GM12892 (cell line): ENCODE data around the gene TAF8.
A peak's percentile ranks its signal among the peaks of the same experiment; 100 is the strongest.

ENCODE experiments used
- DNase-seq: peaks from one replicate; pipeline ENCODE4 v3.0.0; 2011; ENCODE audit not compliant: insufficient read length
- FAIRE-seq: peaks from 2 replicates; lab custom pipeline; 2011; peaks lifted over from hg19 to GRCh38; lab: Jason Lieb, UNC
- POLR2A ChIP-seq: IDR thresholded peaks from 2 replicates; pipeline ENCODE4 v1.6.1; 2011; ENCODE audit warnings: low read depth, low read length, control low read depth
- POLR2AphosphoS5 ChIP-seq: IDR thresholded peaks from 2 replicates; pipeline ENCODE4 v1.6.1; 2011; ENCODE audit warnings: low read depth, low read length, control low read depth
- TAF1 ChIP-seq: IDR thresholded peaks from 2 replicates; pipeline ENCODE4 v1.6.1; 2011; ENCODE audit warnings: low read depth, mild to moderate bottlenecking, control low read depth, low read length, borderline replicate concordance

TAF8 gene

GRCh38 chr6:42124223-42124836, 74.0 kb downstream of the TAF8 start:
- no peak for FAIRE-seq
- no peak for DNase-seq
- no peak for TF ChIP-seq POLR2AphosphoS5
- no peak for TF ChIP-seq POLR2A
- TF ChIP-seq TAF1 = no peak

- FAIRE-seq = no peak
- no peak for DNase-seq
Observed at GRCh38 chr6:42125231-42125630, 74.9 kb downstream of the TAF8 start.

GRCh38 chr6:42125663-42126062, 75.3 kb downstream of the TAF8 start:
- DNase-seq = no peak
- no peak for FAIRE-seq
- no peak for TF ChIP-seq POLR2AphosphoS5
- TF ChIP-seq TAF1 = no peak
- TF ChIP-seq POLR2A = no peak

More at GRCh38 chr6:42125231-42125630, 74.9 kb downstream of the TAF8 start:
- TF ChIP-seq POLR2A = no peak

GRCh38 chr6:42128460-42129359, 78.4 kb downstream of the TAF8 start:
- no peak for DNase-seq
- FAIRE-seq = no peak
- TF ChIP-seq POLR2A (no peak), POLR2AphosphoS5 (no peak), TAF1 (no peak)

- no peak for FAIRE-seq
- DNase-seq = no peak
- TF ChIP-seq POLR2A = no peak
- TF ChIP-seq POLR2AphosphoS5 = no peak
- TF ChIP-seq TAF1 = no peak
Observed at GRCh38 chr6:42129360-42129676, 79.0 kb downstream of the TAF8 start.

GRCh38 chr6:42131531-42131930, 81.2 kb downstream of the TAF8 start:
- TF ChIP-seq TAF1 (no peak), POLR2A (no peak), POLR2AphosphoS5 (no peak)
- DNase-seq = no peak
- no peak for FAIRE-seq

GRCh38 chr6:42133926-42134325, 83.6 kb downstream of the TAF8 start:
- DNase-seq = no peak
- TF ChIP-seq POLR2A (no peak), POLR2AphosphoS5 (no peak), TAF1 (no peak)
- no peak for FAIRE-seq

GRCh38 chr6:42135161-42135560, 84.8 kb downstream of the TAF8 start:
- TF ChIP-seq POLR2A (no peak), POLR2AphosphoS5 (no peak), TAF1 (no peak)
- FAIRE-seq = no peak
- DNase-seq = no peak

GRCh38 chr6:42135722-42136121, 85.4 kb downstream of the TAF8 start:
- no peak for DNase-seq
- FAIRE-seq = no peak
- no peak for TF ChIP-seq POLR2AphosphoS5
- TF ChIP-seq POLR2A = no peak
- TF ChIP-seq TAF1 = no peak

- peak; percentile 59 for DNase-seq
- peak; percentile 9 for FAIRE-seq
Observed at GRCh38 chr6:42136508-42137193, 86.3 kb downstream of the TAF8 start.

More at GRCh38 chr6:42136508-42137193, 86.3 kb downstream of the TAF8 start:
- TF ChIP-seq TAF1 (no peak), POLR2AphosphoS5 (no peak), POLR2A (no peak)
